ENCODE measurements around the gene LIF.

LIF gene

DNA sequence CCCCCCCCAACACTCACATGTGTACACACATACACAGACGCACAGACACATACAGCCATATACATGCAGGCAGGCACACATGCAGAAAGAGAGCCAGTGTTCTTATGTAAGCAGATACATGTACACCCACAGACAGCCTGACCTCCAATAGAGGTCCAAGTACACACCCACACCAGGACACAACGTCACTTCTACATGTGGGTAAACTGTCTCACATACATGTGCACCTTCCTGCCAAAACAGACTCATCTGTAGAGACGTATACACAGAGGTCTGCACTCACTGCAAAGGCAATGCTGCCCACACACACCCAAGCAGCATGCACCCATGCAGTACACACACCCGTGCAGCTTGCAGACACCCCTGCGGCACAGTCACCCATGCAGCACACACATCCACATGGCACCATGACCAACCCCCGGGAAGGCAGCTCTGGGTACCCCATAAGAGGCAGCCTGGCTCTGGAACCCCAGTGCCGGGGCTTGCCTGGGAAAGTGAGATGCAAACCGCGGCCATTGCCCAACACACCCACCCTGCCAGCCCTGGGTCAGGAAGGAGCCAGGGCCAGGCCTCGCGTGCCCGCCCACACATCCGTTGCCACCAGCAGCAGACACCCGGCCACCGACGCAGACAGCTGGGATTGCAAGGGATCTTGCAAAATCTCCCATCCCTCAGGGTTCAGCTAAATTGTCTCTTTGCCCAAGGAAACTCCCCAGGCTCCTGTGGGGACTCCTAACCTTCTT is 32.7 kb upstream of the LIF start:
- H3K9me3 Mint-ChIP-seq: no peaks in the 10 kb centered on the region
- DNase-seq: no peak
- H3K4me1 Mint-ChIP-seq (ENCODE audit: low read depth in 2 of 2): peaks cover 10 to 31% of the 10 kb centered on the region in 2 donors
- ATAC-seq (replicated peaks): peak; percentile 19
- no peak overlapping the region for H3K4me3 Mint-ChIP-seq
- no peaks in the 10 kb centered on the region for H3K36me3 Mint-ChIP-seq (ENCODE audit: insufficient read depth)
- H3K27ac Mint-ChIP-seq: no peak overlapping the region
- peaks cover 18 to 47% of the 10 kb centered on the region in 2 donors for H3K27me3 Mint-ChIP-seq

DNA sequence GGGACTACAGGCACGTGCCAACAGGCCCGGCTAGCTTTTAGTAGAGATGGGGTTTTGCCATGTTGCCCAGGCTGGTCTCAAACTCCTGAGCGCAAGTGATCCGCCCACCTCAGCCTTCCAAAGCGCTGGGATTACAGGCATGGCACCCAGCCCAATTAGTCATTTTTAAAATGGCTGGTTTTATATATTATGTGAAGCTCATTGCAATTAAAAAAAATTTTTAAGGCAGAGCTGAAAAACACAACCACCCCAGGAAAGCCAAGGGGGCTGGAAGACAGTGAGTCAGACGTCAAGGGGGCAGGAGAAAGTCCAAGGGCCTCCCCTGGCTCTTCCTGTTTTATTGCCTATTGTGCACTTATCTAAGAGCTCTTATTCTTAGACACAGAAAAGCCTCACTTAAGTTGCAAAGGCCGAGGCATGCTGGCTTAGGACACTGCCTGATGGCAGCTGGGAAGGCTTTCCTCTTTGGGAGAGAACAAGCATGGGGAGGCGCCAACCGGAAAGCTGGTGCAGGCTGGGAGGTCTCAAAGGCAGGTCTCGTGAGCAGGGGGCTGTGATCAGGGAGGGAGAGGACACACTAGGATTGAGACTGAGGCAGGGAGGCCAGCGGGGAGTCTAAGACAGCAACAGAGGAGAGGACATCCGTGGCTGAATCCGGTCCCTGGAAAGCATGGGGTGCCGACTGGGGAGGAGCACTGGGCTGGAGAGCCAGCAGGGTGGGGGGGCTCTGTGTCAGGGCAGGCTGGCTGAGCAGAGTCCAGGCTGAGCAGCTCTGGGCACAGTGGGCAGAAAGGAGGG is 31.2 kb upstream of the LIF start:
- H3K4me1 Mint-ChIP-seq (ENCODE audit: low read depth in 2 of 2): peaks cover 10 to 37% of the 10 kb centered on the region in 2 donors
- no peaks in the 10 kb centered on the region for H3K36me3 Mint-ChIP-seq (ENCODE audit: insufficient read depth)
- no peaks in the 10 kb centered on the region for H3K9me3 Mint-ChIP-seq
- DNase-seq: no peak
- H3K27ac Mint-ChIP-seq: no peak overlapping the region
- H3K27me3 Mint-ChIP-seq: peaks cover 18 to 47% of the 10 kb centered on the region in 2 donors
- no peak overlapping the region for H3K4me3 Mint-ChIP-seq
- ATAC-seq (replicated peaks): no peak

DNA sequence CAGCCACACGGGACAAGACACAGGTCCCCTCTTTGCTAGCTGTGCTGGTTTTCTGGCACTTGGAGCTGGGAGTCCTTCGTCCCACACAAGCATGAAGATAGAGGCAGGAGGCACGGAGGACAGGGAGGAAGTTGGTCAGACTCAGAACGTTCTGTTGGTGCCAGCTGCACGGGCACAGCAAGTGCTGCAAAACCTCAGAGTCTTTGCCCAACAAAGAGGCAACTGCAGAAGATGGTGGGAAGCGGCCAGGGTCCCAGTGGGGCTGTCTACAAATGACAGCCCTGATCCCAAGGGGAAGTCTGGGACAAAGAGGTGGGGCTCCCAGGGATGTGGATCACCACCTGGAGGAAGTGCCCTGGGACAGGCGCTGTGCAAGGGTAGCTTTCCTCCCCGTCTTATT is 29.5 kb upstream of the LIF start:
- Mint-ChIP-seq H3K4me1 (ENCODE audit: low read depth in 2 of 2) (peaks cover 15 to 34% of the 10 kb centered on the region in 2 donors), H3K27me3 (peaks cover 18 to 47% of the 10 kb centered on the region in 2 donors), H3K4me3 (peak overlapping the region in 1 of 2 donors; percentile 65), H3K27ac (no peak overlapping the region), H3K36me3 (ENCODE audit: insufficient read depth) (no peaks in the 10 kb centered on the region), H3K9me3 (no peaks in the 10 kb centered on the region)
- DNase-seq: no peak
- no peak for ATAC-seq (replicated peaks)

DNA sequence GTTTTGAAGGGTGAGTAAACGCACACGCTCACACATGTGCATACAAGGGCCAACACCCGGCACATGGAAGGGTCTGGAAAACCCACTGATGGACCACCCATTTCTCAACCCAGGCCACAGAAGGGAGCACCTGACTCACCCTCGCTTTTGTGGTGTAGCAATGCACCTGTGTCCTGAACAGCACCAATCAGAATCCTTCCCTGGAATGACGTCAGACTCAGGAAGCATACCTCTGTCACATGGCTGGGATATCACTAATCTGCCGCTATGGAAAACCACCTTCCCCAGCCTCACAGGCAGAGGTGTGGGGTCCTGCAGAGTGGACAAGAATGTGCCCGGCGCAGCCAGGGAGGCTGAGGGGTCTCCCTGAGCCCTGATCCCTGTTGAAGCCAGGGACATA is 29.1 kb upstream of the LIF start:
- DNase-seq (no peak), ATAC-seq (replicated peaks) (peak; percentile 55)
- H3K9me3 Mint-ChIP-seq: no peaks in the 10 kb centered on the region
- H3K36me3 Mint-ChIP-seq (ENCODE audit: insufficient read depth): no peaks in the 10 kb centered on the region
- H3K4me3 Mint-ChIP-seq: peak overlapping the region in 1 of 2 donors; percentile 65
- no peak overlapping the region for H3K27ac Mint-ChIP-seq
- peaks cover 18 to 47% of the 10 kb centered on the region in 2 donors for H3K27me3 Mint-ChIP-seq
- H3K4me1 Mint-ChIP-seq (ENCODE audit: low read depth in 2 of 2): peaks cover 15 to 34% of the 10 kb centered on the region in 2 donors

DNA sequence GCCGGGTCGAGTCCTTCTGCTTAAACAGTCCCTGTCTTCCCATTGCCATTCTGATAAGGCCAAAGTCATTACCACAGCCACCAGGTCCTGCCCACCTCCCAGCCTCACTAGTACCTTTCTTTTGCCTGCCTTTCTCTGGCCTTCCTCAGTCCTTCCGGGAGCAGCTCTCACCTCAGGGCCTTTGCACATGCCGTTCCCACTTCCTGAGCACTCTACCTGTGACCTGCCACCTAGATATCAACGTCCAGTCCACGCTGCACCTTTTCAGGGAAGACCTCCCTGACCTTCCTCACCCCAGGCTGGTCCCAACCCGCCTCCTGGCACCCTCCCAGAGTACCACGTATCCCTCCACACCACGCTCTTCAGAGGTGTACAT is 27.9 kb upstream of the LIF start:
- ATAC-seq (replicated peaks) (no peak), DNase-seq (no peak)
- H3K27me3 Mint-ChIP-seq: peaks cover 18 to 41% of the 10 kb centered on the region in 2 donors
- H3K36me3 Mint-ChIP-seq (ENCODE audit: insufficient read depth): no peaks in the 10 kb centered on the region
- H3K9me3 Mint-ChIP-seq: no peaks in the 10 kb centered on the region
- H3K4me3 Mint-ChIP-seq: no peak overlapping the region
- H3K4me1 Mint-ChIP-seq (ENCODE audit: low read depth in 2 of 2): peaks cover 15 to 31% of the 10 kb centered on the region in 2 donors
- peak overlapping the region; percentile 78 to 84 for H3K27ac Mint-ChIP-seq

DNA sequence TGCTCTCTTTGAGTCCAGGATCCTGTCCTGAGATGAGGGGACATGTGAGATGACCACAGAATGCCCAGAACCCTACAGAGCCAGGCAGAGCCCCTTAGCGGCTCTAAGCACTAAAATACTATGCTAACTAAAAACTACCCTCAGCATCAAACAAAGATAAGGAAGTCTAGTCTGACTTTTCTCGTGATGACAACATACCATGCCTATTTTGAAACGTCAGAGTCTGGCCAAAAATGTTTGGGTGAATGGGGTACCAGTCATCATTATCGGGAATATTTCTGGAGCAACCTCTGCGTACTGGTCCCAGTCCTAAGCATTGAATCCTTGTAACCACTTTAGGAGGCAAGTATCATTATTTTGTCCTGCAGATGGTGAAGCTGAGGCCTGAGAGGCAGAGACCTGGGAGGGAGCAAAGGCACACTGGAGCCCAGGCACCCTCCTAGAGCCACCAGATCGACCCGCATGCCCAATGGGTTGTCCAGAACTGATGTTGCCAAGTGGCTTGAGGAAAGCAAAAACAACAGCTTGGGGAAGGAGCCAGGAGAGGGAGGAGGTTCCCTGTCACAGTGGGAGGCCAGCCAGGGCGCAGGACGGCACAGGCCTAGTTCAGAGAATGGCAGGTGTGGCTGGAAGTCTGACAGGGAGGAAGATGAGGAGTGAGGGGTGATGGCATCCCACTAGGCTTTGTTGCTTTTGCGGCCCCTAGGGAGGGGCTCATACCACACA is 27.3 kb upstream of the LIF start:
- no peak for ATAC-seq (replicated peaks)
- H3K36me3 Mint-ChIP-seq (ENCODE audit: insufficient read depth): no peaks in the 10 kb centered on the region
- no peak for DNase-seq
- no peak overlapping the region for H3K4me3 Mint-ChIP-seq
- peak overlapping the region; percentile 65 to 78 for H3K27ac Mint-ChIP-seq
- peaks cover 15 to 29% of the 10 kb centered on the region in 2 donors for H3K4me1 Mint-ChIP-seq (ENCODE audit: low read depth in 2 of 2)
- peaks cover 18 to 35% of the 10 kb centered on the region in 2 donors for H3K27me3 Mint-ChIP-seq
- H3K9me3 Mint-ChIP-seq: no peaks in the 10 kb centered on the region

DNA sequence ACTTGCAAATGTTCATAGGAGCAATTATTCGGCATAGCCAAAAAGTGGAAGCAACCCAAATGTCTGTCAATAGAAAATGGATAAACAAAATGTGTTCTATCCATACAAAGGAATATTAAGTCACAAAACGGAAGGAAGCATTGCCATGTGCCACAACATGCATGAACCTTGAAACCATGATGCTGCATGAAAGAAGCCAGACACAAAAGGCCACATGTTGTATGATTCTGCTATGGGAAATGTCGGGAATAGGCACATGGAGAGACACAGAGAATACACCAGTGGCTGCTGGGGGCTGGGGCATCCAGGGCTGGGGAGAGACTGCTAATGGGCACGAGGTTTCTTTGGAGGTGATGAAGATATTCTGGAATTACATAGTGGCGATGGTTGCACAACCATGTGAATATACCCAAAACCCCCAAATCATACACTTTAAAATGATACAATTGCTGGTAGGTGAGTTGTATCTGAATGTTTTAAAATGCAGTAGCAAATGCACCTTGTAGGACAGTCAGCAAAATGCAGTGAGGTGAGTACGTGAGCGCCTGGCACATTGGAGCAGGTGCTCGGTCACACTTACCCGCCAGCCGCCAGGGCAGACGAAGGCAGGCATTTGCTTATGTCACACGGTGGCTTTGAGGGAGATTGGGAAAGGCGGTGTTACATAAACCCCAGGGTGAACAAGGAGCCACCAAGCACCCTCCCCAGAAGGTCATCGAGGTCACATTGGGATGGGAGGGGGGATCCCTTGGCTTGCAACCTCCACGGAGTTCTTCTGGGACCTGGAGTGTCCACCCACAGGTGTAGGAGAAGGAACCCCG is 26.4 kb upstream of the LIF start:
- H3K27ac Mint-ChIP-seq: peak overlapping the region in 1 of 2 donors; percentile 73
- H3K36me3 Mint-ChIP-seq (ENCODE audit: insufficient read depth): peaks cover 5% of the 10 kb centered on the region
- H3K9me3 Mint-ChIP-seq: no peaks in the 10 kb centered on the region
- DNase-seq: no peak
- peaks cover 22 to 33% of the 10 kb centered on the region in 2 donors for H3K4me1 Mint-ChIP-seq (ENCODE audit: low read depth in 2 of 2)
- H3K4me3 Mint-ChIP-seq: no peak overlapping the region
- H3K27me3 Mint-ChIP-seq: peaks cover 13 to 27% of the 10 kb centered on the region in 2 donors
- no peak for ATAC-seq (replicated peaks)

DNA sequence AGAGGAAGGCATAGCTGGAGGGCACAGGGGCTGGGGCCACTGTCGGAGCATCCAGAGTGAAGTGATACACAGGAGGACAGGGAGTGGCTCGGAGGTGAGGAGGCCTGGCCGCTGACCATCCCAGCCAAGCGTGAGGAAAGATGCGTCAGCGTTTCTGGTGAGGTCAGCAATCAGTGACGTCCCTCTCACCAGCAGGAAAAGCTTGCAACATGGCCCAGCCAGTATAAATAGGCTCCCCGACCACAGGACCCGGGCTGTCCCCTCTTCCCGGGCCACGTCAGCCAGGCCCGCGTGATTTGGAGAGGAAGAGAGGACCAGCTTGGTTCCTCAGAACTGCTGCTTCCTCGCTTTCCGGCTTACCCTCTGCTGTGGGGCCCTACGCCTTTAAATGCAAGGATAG is 24.3 kb upstream of the LIF start:
- no peak for DNase-seq
- Mint-ChIP-seq H3K4me1 (ENCODE audit: low read depth in 2 of 2) (peaks cover 35 to 42% of the 10 kb centered on the region in 2 donors), H3K27ac (no peak overlapping the region), H3K4me3 (no peak overlapping the region), H3K27me3 (peaks cover 2 to 12% of the 10 kb centered on the region in 2 donors), H3K36me3 (ENCODE audit: insufficient read depth) (peaks cover 25% of the 10 kb centered on the region), H3K9me3 (no peaks in the 10 kb centered on the region)
- no peak for ATAC-seq (replicated peaks)

DNA sequence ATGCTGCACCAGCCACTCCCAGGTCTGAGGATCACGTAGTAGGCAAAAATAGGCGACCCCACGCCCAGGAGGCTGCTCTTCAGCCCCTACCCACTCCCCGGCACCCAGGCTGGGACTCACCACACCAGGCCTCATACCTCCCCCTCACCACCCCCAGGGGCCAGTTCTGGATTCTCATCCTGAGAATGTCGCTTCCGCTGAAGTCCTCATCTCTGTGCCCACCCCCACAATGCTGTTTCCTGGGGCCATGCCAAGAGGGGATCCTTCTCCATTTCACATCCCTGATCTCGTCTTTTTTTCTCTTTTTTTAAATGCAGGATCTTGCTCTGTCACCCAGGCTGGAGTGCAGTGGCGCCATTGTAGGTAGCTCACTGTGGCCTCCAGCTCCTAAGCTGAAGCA is 21.8 kb upstream of the LIF start:
- Mint-ChIP-seq H3K9me3 (no peaks in the 10 kb centered on the region), H3K4me3 (peak overlapping the region; percentile 86 to 89), H3K4me1 (ENCODE audit: low read depth in 2 of 2) (peaks cover 35 to 39% of the 10 kb centered on the region in 2 donors), H3K27me3 (no peaks in the 10 kb centered on the region), H3K36me3 (ENCODE audit: insufficient read depth) (peaks cover 37% of the 10 kb centered on the region), H3K27ac (peak overlapping the region; percentile 97 to 98)
- DNase-seq (no peak), ATAC-seq (replicated peaks) (no peak)

DNA sequence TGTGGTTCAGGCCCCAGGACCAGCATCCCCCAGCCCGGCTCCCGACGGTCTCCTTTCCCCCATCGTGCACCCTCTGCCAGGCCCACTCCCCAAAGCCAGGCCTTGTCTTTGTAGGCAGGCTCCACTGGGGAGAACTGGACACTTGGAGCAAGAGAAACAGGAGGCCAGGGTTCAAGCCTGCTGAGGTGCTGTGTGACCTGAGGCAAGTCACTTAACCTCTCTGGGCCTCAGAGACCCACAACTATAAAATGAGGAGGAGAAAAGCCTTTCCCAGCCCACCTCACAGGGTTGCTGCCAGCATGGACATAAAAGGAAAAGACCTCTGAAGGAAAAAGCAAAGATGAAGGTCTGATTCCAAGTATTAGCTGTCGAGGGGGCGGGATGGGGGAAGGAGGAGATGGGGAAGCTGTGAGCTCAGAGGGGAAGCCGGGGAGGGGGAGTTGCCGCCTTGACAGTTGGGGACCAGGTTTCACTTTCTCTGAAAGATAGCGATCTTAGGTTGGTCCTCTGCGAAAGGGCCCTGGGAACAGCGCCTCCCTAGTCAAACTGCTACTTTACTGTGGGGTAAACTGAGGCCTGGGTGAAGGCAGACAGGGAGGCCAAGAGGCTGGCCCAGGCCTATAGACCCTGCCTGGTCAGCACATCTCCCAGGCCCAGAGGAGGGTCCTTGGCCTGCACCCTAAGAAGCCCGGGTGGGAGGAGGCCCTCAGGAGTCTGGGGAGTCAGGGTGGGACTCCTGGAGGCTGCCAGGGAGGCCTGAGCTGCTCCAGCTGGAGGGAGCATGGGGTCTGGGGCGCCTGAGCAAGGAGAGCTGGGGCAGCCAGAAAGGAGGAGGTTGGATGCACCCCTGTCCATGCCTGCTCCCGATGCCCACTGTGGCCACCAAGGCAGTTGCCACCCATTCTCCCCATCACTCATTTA is 21.1 kb upstream of the LIF start:
- Mint-ChIP-seq H3K27ac (peak overlapping the region; percentile 97 to 98), H3K27me3 (no peaks in the 10 kb centered on the region), H3K36me3 (ENCODE audit: insufficient read depth) (peaks cover 40% of the 10 kb centered on the region), H3K4me3 (peak overlapping the region; percentile 86 to 89), H3K9me3 (no peaks in the 10 kb centered on the region), H3K4me1 (ENCODE audit: low read depth in 2 of 2) (peaks cover 38 to 45% of the 10 kb centered on the region in 2 donors)
- DNase-seq (peak in 2 of 3 experiments; percentile 42 to 45), ATAC-seq (replicated peaks) (peak; percentile 8)

DNA sequence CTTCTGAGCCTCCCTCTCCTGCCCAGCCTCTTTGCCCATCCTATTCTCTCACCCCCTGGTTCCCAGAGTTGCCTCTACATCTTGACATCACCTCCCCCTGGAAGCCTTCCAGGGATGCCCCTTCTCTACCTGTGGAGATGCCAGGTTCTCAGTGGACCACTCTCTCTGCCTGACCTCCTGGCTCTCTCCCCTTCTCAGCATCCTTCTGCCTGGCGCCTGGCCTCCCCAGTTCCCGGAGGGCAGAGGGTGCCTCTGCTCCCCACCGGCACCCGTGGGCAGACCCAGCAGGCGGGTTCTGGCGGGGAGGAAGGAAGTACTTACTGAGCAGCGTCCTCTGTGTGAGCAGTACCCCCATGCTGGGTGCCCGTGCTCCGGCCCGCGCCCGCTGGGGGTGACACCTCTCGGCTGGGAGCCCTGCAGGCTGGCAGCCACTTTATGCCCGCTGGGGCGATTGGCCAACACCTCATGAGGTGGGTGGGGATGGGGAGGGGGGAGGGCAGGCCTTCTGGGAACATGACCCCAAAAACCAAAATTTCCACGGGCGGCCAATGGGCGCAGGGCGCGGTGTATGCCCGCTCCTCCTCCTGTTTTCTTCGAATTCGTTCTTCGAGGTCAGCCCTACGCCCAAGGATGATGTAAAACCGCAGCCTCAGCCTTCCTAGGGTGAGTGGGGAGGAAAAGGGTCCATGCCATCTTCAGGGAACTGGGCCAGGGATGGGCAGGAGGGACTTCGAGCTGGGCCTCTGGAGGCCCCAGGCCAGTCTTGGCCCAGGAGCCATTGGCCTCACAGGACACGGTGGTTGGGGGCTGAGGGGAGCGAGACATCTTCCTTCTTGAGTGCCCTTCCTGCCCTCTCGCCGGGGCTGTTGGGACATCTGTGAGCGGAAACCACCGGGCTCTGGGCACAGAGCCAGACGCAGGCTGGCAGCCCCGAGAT is 20.2 kb upstream of the LIF start, which contains the start of gene OSM:
Gene OSM, minus strand, starts transcription at position 407 of the 937 bp plus-strand sequence. Its CDS starts 52 bp downstream, at position 355.
- peak within 1 kb of the TSS; percentile 97 to 98 for H3K27ac Mint-ChIP-seq
- DNase-seq (peak; percentile 66 to 76 (median 76)), ATAC-seq (replicated peaks) (peak; percentile 46)
- H3K27me3 Mint-ChIP-seq: no peaks in the 10 kb centered on the region
- no peaks in the 10 kb centered on the region for H3K9me3 Mint-ChIP-seq
- peaks cover 40% of the 10 kb centered on the region for H3K36me3 Mint-ChIP-seq (ENCODE audit: insufficient read depth)
- peak within 1 kb of the TSS; percentile 86 to 89 for H3K4me3 Mint-ChIP-seq
- peaks cover 46 to 47% of the 10 kb centered on the region in 2 donors for H3K4me1 Mint-ChIP-seq (ENCODE audit: low read depth in 2 of 2)

Data from effector memory CD8-positive, alpha-beta T cell (primary cell).